TTC549 (cell line): ENCODE data around the gene DENND5A.

ENCODE experiments used
- FAIRE-seq: peaks from 2 replicates; lab custom pipeline; 2012; peaks lifted over from hg19 to GRCh38; lab: Jason Lieb, UNC

Gene DENND5A

GRCh38 chr11:9095421-9095820 is 169.7 kb downstream of the DENND5A start:
- FAIRE-seq: no peak

DNA sequence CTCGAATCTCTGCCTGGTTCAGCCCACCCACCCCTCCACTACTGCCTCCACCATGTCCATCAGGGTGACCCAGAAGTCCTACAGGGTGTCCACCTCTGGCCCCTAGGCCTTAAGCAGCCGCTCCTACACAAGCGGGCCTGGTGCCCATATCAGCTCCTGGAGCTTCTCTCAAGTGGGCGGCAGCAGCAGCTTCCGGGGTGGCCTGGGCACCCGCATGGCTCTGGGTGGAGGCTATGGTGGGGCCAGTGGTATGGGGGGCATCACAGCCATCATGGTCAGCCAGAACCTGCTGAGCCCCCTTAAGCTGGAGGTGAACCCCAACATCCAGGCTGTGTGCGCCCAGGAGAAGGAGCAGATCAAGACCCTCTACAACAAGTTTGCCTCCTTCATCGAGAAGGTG is 170.7 kb downstream of the DENND5A start:
- FAIRE-seq: no peak

GRCh38 chr11:9092853-9093778 is 172.0 kb downstream of the DENND5A start:
- no peak for FAIRE-seq

DNA sequence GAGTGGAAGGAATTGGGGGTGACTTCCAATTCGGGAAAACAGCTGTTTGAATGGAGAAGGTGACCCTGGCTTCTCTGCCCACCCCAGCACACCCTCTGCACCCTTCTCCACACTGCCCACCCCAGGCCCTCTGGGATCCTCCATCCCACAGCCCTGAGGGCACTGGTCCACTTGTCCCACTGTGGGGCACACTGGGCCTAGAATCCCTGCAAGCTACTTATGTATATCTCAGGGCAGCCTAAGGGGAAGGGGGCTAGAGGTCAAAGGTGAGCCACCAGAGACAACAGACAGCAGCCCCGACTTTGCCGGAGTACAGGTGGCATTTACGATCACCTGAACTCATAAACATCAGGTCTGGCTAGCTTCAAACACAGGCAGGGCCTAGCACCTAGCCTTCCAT is 173.1 kb downstream of the DENND5A start:
- FAIRE-seq: no peak

DNA sequence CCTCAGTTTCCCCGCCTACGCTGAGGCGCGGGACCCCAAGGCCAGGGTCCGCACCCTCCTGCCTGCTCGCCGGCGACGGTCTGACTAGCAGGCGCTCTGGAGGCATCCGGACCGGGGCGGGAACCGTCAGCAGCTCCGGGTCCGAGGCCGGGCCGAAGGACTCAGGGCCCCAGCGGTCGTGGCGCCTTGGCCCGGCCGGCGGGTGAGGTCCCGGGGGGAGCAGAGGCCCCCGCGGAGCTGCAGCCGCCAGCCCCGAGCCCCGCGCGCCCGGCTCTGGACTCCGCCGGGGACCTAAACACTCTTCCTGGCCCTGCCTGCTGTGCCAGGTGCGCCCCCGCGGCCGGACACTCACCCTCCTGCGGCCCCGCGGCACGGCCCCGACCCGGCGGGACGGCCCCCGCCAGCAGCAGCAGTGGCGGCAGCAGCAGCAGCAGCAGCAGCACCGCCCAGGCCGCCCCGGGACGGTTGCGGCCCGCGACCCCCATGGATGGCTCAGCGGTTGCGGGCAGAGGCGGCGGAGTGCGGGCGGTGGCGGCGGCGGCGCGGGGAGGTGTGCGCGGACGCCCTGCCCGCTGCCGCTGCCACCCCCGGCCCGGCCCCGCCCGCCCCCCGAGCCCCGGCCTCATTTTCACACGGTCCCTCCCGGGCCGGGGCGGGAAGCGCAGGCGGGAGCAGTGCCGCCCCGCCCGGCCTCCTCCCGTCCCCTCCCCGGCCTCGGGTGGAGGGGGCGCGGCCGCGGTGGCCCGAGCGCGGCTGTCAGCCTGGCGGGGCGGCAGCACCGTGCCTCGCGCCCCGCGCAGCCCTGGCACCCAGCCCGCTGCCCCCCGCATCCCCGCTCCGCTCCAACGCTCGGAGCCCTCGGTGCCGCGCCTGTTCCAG is 173.9 kb downstream of the DENND5A start, which contains the start of gene SCUBE2:
Gene SCUBE2, minus strand, starts transcription at position 556 of the 879 bp plus-strand sequence. Its CDS starts 71 bp downstream, at position 485.
- no peak for FAIRE-seq

- no peak for FAIRE-seq
These were observed 174.6 kb downstream of the DENND5A start for GRCh38 chr11:9090488-9091043.

- no peak for FAIRE-seq
These were observed 175.5 kb downstream of the DENND5A start for GRCh38 chr11:9089636-9090035.

DNA sequence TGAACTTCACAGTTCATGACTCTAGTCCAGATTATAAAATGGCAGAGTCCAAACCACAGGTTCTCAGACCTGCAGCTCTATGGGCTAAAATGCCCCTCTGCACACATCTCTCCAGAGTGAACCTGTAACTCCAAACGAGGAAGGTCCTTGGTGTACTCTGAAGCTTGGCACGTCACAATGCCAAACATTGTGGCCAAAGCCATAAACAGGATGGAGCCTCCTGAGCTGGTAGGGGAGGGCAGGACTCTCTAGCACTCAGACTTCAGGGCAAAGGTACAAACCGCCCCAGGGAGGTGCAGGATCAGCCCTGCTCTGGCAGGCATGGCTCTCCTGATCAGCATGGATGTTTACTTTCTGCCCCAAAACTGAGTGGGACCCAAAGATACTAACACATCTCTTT is 176.1 kb downstream of the DENND5A start:
- no peak for FAIRE-seq
